Stimulated activated naive CD8-positive, alpha-beta T cell treated with anti-CD3 and anti-CD28 coated beads, Interleukin-15, Interleukin-2, amounts not matched to agents 100 ng/mL and 50 ng/mL, for 24 hours (primary cell): ENCODE results near the gene GRID1.

Experiments
- H3K27ac Mint-ChIP-seq: one replicate; pipeline ENCODE4 v1.8.0; 2021; ENCODE audit warnings: mild to moderate bottlenecking, mixed read lengths
- H3K27me3 Mint-ChIP-seq: one replicate; pipeline ENCODE4 v1.8.0; 2021; ENCODE audit warnings: mixed read lengths
- H3K36me3 Mint-ChIP-seq: one replicate; pipeline ENCODE4 v1.8.0; 2021; ENCODE audit warnings: low read depth, mixed read lengths
- H3K4me1 Mint-ChIP-seq: one replicate; pipeline ENCODE4 v1.8.0; 2021; ENCODE audit warnings: low read depth, mixed read lengths
- H3K4me3 Mint-ChIP-seq: one replicate; pipeline ENCODE4 v1.8.0; 2021; ENCODE audit warnings: mild to moderate bottlenecking, mixed read lengths
- H3K9me3 Mint-ChIP-seq: one replicate; pipeline ENCODE4 v1.8.0; 2021; ENCODE audit warnings: mixed read lengths

Gene GRID1

DNA sequence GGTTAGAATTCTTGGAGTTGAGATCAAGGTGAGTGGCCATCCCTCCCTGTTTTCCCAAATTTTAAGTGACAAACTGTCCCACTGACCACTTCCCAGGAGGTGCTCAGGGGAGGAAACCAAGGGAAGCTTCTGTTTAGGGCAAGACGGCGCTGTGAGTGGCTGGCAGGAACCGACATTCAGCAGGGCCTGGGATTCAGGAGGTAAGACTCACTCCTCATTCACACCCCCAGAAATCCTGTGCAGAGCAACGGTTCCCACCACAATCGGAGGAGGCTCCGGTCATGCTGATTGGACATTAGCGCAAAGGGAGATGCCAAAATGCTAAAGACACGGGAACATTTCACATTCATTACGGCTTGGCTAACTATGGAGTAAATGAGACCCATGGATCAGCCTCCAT lies 200.9 kb downstream of the GRID1 start:
- H3K4me3 Mint-ChIP-seq, result no peak overlapping the region
- no peaks in the 10 kb centered on the region for H3K36me3 Mint-ChIP-seq
- H3K27me3 Mint-ChIP-seq, result no peaks in the 10 kb centered on the region
- H3K9me3 Mint-ChIP-seq, result no peaks in the 10 kb centered on the region
- no peak overlapping the region for H3K27ac Mint-ChIP-seq
- peaks cover 4% of the 10 kb centered on the region for H3K4me1 Mint-ChIP-seq

GRCh38 chr10:86164960-86165630 lies 201.5 kb downstream of the GRID1 start:
- no peak overlapping the region for H3K27ac Mint-ChIP-seq

DNA sequence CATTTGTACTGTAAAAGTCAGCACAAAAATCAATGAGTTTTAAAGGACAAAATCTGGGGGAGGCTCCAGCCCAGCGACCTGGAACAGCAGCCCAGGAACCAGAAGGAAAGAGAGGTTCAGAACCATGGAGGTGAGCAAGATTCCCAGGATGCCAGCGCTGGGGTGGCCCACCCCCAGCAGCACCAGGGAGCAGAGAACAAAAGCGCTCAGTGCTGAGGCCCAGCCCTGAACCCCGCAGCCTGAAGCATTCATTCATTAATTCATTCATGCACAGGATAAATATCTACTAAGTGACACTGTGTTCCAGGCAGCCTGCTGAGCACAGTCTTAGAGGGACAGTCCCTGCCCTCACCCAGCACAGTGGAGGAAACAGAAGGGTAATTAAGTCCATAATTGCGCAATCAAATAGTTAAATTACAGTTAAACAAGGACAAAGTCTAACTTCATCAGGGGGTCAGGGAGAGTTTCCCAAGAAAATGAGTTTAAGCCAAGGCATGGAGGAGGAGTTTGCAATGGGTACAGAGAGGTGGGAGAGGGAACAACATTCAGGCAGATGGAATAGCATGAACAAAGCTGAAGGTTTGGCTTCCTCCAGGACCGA lies 202.3 kb downstream of the GRID1 start:
- no peaks in the 10 kb centered on the region for H3K9me3 Mint-ChIP-seq
- no peaks in the 10 kb centered on the region for H3K36me3 Mint-ChIP-seq
- H3K27me3 Mint-ChIP-seq, result no peaks in the 10 kb centered on the region
- H3K4me3 Mint-ChIP-seq, result no peak overlapping the region
- no peaks in the 10 kb centered on the region for H3K4me1 Mint-ChIP-seq
- no peak overlapping the region for H3K27ac Mint-ChIP-seq

More at GRCh38 chr10:86164960-86165630, 201.5 kb downstream of the GRID1 start:
- H3K27me3 Mint-ChIP-seq, result no peaks in the 10 kb centered on the region
- no peaks in the 10 kb centered on the region for H3K9me3 Mint-ChIP-seq
- H3K4me1 Mint-ChIP-seq, result no peaks in the 10 kb centered on the region
- H3K36me3 Mint-ChIP-seq, result no peaks in the 10 kb centered on the region
- no peak overlapping the region for H3K4me3 Mint-ChIP-seq

DNA sequence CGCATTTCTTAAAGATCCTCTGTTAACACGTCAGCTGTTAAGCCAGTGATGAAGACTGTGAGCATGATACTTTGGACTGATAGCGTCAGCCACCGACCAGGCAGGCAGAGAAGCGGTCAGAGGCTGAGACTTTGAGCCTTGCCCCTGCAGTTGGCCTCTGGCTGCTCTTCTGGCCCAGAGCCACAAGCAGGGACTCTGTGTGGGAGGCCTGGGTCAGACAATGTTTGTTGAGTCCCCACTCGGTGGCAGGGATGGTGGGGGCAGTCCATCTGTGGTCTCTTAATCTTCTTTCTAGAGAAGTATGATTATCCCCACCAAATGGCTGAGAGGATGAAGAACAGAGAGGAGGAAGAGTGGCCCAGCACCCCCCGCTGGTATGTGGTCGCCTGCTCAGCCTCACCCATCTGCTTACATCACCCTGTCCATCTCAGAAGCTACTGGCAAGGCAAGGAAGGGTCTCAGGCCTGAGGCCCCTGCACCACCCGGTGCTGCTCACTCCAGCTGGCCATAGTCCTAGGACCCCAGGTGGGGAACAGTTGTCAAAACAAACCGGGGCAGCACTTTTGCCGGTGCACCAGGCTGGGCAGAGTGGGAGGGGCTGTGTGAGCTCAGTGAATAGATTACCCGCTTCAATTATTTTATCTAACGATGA lies 202.9 kb downstream of the GRID1 start:
- no peaks in the 10 kb centered on the region for H3K4me1 Mint-ChIP-seq
- no peaks in the 10 kb centered on the region for H3K27me3 Mint-ChIP-seq
- no peak overlapping the region for H3K27ac Mint-ChIP-seq
- no peak overlapping the region for H3K4me3 Mint-ChIP-seq
- H3K36me3 Mint-ChIP-seq, result no peaks in the 10 kb centered on the region
- no peaks in the 10 kb centered on the region for H3K9me3 Mint-ChIP-seq

- no peak overlapping the region for H3K4me3 Mint-ChIP-seq
- H3K4me1 Mint-ChIP-seq, result no peaks in the 10 kb centered on the region
Measured at GRCh38 chr10:86162696-86163400, 203.7 kb downstream of the GRID1 start.

DNA sequence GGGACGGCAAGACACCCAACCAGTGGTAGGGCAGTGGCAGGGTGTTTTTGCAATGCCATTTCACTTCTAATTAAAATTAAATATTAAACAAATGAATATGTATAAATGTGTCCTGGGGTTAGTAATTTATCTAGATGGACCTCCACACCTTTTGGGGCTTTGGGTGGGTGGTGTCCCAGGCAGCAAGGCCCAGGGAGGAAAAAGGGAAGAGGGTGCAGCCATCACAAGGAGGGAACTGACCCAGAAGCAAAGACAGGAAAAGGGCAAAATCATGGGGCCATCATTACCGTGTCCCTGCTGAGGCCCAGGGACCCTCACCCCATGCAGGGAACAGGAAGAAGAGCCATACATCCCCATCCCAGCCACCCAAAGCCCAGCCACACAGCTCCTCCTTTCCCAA lies 204.6 kb downstream of the GRID1 start:
- H3K27me3 Mint-ChIP-seq, result no peaks in the 10 kb centered on the region
- H3K4me1 Mint-ChIP-seq, result no peaks in the 10 kb centered on the region
- H3K4me3 Mint-ChIP-seq, result no peak overlapping the region
- H3K9me3 Mint-ChIP-seq, result no peaks in the 10 kb centered on the region
- no peak overlapping the region for H3K27ac Mint-ChIP-seq
- no peaks in the 10 kb centered on the region for H3K36me3 Mint-ChIP-seq

More at GRCh38 chr10:86162696-86163400, 203.7 kb downstream of the GRID1 start:
- no peaks in the 10 kb centered on the region for H3K27me3 Mint-ChIP-seq
- no peaks in the 10 kb centered on the region for H3K36me3 Mint-ChIP-seq
- H3K9me3 Mint-ChIP-seq, result no peaks in the 10 kb centered on the region
- no peak overlapping the region for H3K27ac Mint-ChIP-seq

GRCh38 chr10:86160890-86161585 lies 205.6 kb downstream of the GRID1 start:
- Mint-ChIP-seq H3K9me3 (no peaks in the 10 kb centered on the region), H3K27me3 (no peaks in the 10 kb centered on the region), H3K4me3 (no peak overlapping the region), H3K27ac (no peak overlapping the region), H3K4me1 (no peaks in the 10 kb centered on the region), H3K36me3 (no peaks in the 10 kb centered on the region)

GRCh38 chr10:86159797-86160196 lies 206.8 kb downstream of the GRID1 start:
- Mint-ChIP-seq H3K27ac (no peak overlapping the region), H3K4me1 (no peaks in the 10 kb centered on the region), H3K27me3 (no peaks in the 10 kb centered on the region), H3K9me3 (no peaks in the 10 kb centered on the region), H3K36me3 (no peaks in the 10 kb centered on the region), H3K4me3 (no peak overlapping the region)

DNA sequence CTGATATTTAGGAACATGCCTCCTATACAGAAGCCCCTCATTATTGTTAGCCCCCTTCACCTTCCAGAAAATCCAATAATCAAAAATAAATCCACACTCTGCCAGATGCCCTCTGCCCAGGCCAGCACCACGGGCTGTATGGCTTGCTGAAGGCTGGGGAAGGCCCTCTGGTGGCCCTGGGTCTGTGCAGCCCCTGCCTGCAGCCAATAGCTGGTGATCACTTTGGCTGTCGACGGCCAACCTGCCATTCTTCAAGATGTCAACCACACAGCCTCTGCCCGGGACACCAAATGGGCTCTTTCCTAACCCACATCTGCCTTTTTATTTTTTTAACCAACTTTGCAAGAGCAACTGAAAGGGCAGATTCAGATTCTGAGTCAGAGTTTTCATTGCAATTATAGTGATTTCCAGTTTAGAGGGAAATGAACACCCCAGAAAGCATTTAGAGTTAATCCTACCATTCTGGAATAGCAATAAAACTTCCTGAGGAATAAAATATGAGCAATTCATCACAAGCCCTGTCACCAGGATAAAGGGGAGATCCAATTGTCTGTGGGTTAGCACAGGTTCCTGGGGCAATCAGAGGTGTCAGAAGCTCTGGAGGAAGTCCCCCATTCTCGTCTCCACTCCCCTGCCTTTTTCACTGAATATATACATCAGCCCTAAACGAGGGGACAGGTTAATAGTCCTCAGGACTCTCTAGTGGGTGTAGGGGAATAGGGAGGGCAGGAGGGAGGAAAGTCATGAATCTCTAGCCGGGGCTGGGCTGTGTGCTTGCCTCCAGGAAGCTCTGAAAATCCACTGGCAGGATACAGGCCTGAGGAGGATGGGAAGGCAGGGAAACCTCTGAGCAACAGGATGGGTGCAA lies 211.3 kb downstream of the GRID1 start:
- Mint-ChIP-seq H3K36me3 (no peaks in the 10 kb centered on the region), H3K27me3 (no peaks in the 10 kb centered on the region), H3K27ac (no peak overlapping the region), H3K4me1 (no peaks in the 10 kb centered on the region), H3K9me3 (no peaks in the 10 kb centered on the region), H3K4me3 (no peak overlapping the region)

GRCh38 chr10:86153751-86154150 lies 212.8 kb downstream of the GRID1 start:
- Mint-ChIP-seq H3K4me3 (no peak overlapping the region), H3K27ac (no peak overlapping the region), H3K27me3 (no peaks in the 10 kb centered on the region), H3K36me3 (no peaks in the 10 kb centered on the region), H3K4me1 (no peaks in the 10 kb centered on the region), H3K9me3 (no peaks in the 10 kb centered on the region)

- Mint-ChIP-seq H3K27ac (no peak overlapping the region), H3K27me3 (no peaks in the 10 kb centered on the region), H3K4me1 (no peaks in the 10 kb centered on the region), H3K36me3 (no peaks in the 10 kb centered on the region), H3K4me3 (no peak overlapping the region), H3K9me3 (no peaks in the 10 kb centered on the region)
Measured at GRCh38 chr10:86152911-86153310, 213.7 kb downstream of the GRID1 start.

DNA sequence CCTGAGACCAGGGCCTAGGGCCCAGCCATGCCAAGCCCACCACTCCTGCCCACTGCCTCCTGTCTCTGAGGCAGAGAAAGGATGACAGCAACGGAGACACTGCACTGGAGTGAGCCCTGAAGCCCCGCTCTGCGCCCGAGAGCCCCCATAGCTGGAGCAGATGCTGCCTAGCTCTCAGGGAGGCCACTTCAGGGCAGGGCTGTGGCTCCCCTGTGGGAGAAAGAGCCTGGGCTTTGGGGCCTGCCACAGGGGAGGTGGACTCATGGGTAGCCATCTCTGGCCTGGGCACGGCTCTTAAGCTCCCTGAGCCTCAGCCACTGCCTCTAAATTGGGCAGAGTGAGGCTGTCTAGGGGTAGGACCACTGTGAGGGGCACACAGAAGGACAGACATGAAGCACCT lies 214.2 kb downstream of the GRID1 start:
- no peak overlapping the region for H3K27ac Mint-ChIP-seq
- H3K27me3 Mint-ChIP-seq, result no peaks in the 10 kb centered on the region
- H3K9me3 Mint-ChIP-seq, result no peaks in the 10 kb centered on the region
- no peaks in the 10 kb centered on the region for H3K4me1 Mint-ChIP-seq
- H3K36me3 Mint-ChIP-seq, result no peaks in the 10 kb centered on the region
- no peak overlapping the region for H3K4me3 Mint-ChIP-seq

DNA sequence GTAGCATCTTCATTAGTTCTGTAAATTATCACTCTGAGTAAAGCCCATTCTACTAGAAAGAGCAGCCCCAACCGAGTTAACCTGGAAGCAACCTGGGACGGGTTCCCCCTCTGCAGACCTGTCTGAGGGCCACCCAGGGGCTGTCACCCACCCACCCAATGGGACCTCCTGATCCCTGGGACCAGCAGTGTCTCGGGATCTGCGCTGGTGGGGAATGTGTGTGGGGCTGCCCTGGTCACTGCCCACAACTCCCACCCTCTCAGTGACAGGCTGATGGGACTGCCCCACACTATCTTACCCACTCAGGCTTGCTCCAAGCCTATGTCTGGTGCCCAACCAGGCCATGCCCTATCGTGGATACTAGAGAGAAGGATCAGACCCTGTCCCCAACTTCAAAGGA lies 215.0 kb downstream of the GRID1 start:
- Mint-ChIP-seq H3K36me3 (no peaks in the 10 kb centered on the region), H3K9me3 (no peaks in the 10 kb centered on the region), H3K4me1 (no peaks in the 10 kb centered on the region), H3K4me3 (no peak overlapping the region), H3K27ac (no peak overlapping the region), H3K27me3 (no peaks in the 10 kb centered on the region)

- Mint-ChIP-seq H3K4me1 (no peaks in the 10 kb centered on the region), H3K9me3 (no peaks in the 10 kb centered on the region), H3K4me3 (no peak overlapping the region), H3K36me3 (no peaks in the 10 kb centered on the region), H3K27me3 (no peaks in the 10 kb centered on the region), H3K27ac (no peak overlapping the region)
Measured at GRCh38 chr10:86149257-86149656, 217.3 kb downstream of the GRID1 start.
